CD14-positive monocyte (primary cell): Measurements from ENCODE around the gene SLC5A12. TPM values are rescaled to one million over a fixed set of nuclear protein-coding genes. Genes with fewer than 3 reads are reported as not detected.

Experiments used
- DNase-seq, 3 donors: peaks; one replicate each; pipeline ENCODE4 v3.0.0-alpha.2; 2011 to 2022
- H2AFZ ChIP-seq: 2 replicates; pipeline ENCODE4 v1.6.0; 2012; ENCODE audit warnings: mild to moderate bottlenecking, low read depth, low read length, inconsistent platforms; ENCODE audit not compliant: insufficient read depth, poor library complexity, severe bottlenecking
- H3K27ac ChIP-seq, 2 donors: 1 replicate in 1 of 2; 2 replicates in 1 of 2; pipeline ENCODE4 v1.5.1; 2012 to 2013; ENCODE audit warnings: low read length in 2 of 2, control low read depth in 1 of 2, inconsistent platforms in 1 of 2, low read depth in 1 of 2, mild to moderate bottlenecking in 1 of 2
- H3K27me3 ChIP-seq, 2 donors: one replicate each; pipeline versions ENCODE4 v1.6.0 to v1.6.1; 2011 to 2013; ENCODE audit warnings: low read length in 2 of 2; ENCODE audit not compliant: control insufficient read depth in 2 of 2, insufficient read depth in 2 of 2
- H3K36me3 ChIP-seq, 2 donors: replicated peaks in 1 of 2; 1 replicate in 1 of 2; 2 replicates in 1 of 2; pipeline versions ENCODE4 v1.5.1 to v1.6.1; 2012 to 2013; ENCODE audit warnings: low read length in 2 of 2, control low read depth in 1 of 2, inconsistent platforms in 1 of 2, mild to moderate bottlenecking in 1 of 2; ENCODE audit not compliant: insufficient read depth in 2 of 2, control insufficient read depth in 1 of 2
- H3K4me1 ChIP-seq, 2 donors: 1 replicate in 1 of 2; 2 replicates in 1 of 2; pipeline versions ENCODE4 v1.5.1 to v1.6.1; 2012 to 2013; ENCODE audit warnings: low read length in 2 of 2, control low read depth in 1 of 2, inconsistent platforms in 1 of 2, mild to moderate bottlenecking in 1 of 2, moderate library complexity in 1 of 2; ENCODE audit not compliant: insufficient read depth in 2 of 2, control insufficient read depth in 1 of 2
- H3K4me2 ChIP-seq: replicated peaks from 2 replicates; pipeline ENCODE3; 2012; ENCODE audit warnings: low read length, moderate library complexity, mild to moderate bottlenecking; ENCODE audit not compliant: poor library complexity, severe bottlenecking; ENCODE audit errors: extremely low read depth
- H3K4me3 ChIP-seq, 3 experiments: fragments of 200-600 bp in 1 of 3; sonication (generic) in 1 of 3; replicated peaks in 1 of 3; 1 replicate in 2 of 3; 2 replicates in 1 of 3; pipeline ENCODE4 v1.5.1; 2011 to 2013; ENCODE audit warnings: low read length in 3 of 3, mild to moderate bottlenecking in 3 of 3, control low read depth in 2 of 3, low read depth in 2 of 3, inconsistent platforms in 1 of 3, moderate library complexity in 1 of 3
- H3K79me2 ChIP-seq: 2 replicates; pipeline ENCODE4 v1.6.0; 2012; ENCODE audit warnings: mild to moderate bottlenecking, control low read depth, inconsistent platforms, low read length, moderate library complexity; ENCODE audit not compliant: insufficient read depth
- H3K9ac ChIP-seq: 2 replicates; pipeline ENCODE4 v1.6.0; 2017; ENCODE audit warnings: low read length, mild to moderate bottlenecking; ENCODE audit not compliant: insufficient read depth, poor library complexity, severe bottlenecking
- H3K9me3 ChIP-seq, 2 donors: replicated peaks in 1 of 2; 1 replicate in 1 of 2; 2 replicates in 1 of 2; pipeline versions ENCODE4 v1.5.1 to v1.6.1; 2012 to 2013; ENCODE audit warnings: low read length in 2 of 2, control low read depth in 1 of 2; ENCODE audit not compliant: control insufficient read depth in 1 of 2, insufficient read depth in 1 of 2
- H4K20me1 ChIP-seq: 2 replicates; pipeline ENCODE4 v1.6.0; 2012; ENCODE audit warnings: mild to moderate bottlenecking, low read length, control low read depth, moderate library complexity; ENCODE audit not compliant: insufficient read depth
- H3K27ac Mint-ChIP-seq, 7 donors: one replicate each; pipeline ENCODE4 v1.8.0; 2020; ENCODE audit warnings: mild to moderate bottlenecking in 7 of 7, mixed read lengths in 7 of 7, moderate library complexity in 6 of 7, inconsistent platforms in 2 of 7
- H3K27me3 Mint-ChIP-seq, 3 donors: one replicate each; pipeline ENCODE4 v1.8.0; 2021 to 2022; ENCODE audit warnings: low read depth in 3 of 3, mild to moderate bottlenecking in 3 of 3, mixed read lengths in 3 of 3, moderate library complexity in 3 of 3, inconsistent platforms in 1 of 3
- H3K36me3 Mint-ChIP-seq, 2 donors: one replicate each; pipeline ENCODE4 v1.8.0; 2020; ENCODE audit warnings: mixed read lengths in 2 of 2, inconsistent platforms in 1 of 2, mild to moderate bottlenecking in 1 of 2
- H3K4me1 Mint-ChIP-seq: one replicate; pipeline ENCODE4 v1.8.0; 2020; ENCODE audit warnings: mild to moderate bottlenecking, mixed read lengths
- H3K4me3 Mint-ChIP-seq, 2 donors: one replicate each; pipeline ENCODE4 v1.8.0; 2020; ENCODE audit warnings: mild to moderate bottlenecking in 2 of 2, mixed read lengths in 2 of 2, moderate library complexity in 1 of 2
- H3K9me3 Mint-ChIP-seq, 7 donors: one replicate each; pipeline ENCODE4 v1.8.0; 2020 to 2022; ENCODE audit warnings: mixed read lengths in 7 of 7, mild to moderate bottlenecking in 6 of 7, moderate library complexity in 6 of 7, inconsistent platforms in 2 of 7
- WGBS: methylation state at CpG from one replicate; pipeline ENCODE4 v1.1.5; 2013; ENCODE audit warnings: missing lambda C conversion rate; ENCODE audit not compliant: insufficient coverage; 5-methylcytosine and 5-hydroxymethylcytosine counted together
- intact Hi-C, 2 donors: fragments of 100-400 bp; cut with micrococcal nuclease; formaldehyde crosslinking; loops; one replicate each; pipeline versions ENCODE4 v1.15.0 to v1.15.1; 2023
- polyA plus RNA-seq, 3 donors: library from polyadenylated mRNA; depleted of rRNA in 1 of 3; unstranded in 2 of 3; stranded (reverse) in 1 of 3; fragments of 300-500 nt in 2 of 3; fragments of >200 nt in 1 of 3; fragmentation: Illumina TruSeq in 2 of 3; gene quantifications; 1 replicate in 2 of 3; 2 replicates in 1 of 3; pipeline ENCODE4 v1.2.3, GENCODE V29; 2012 to 2021
- TF ChIP-seq, protein P1 (sequence below): fragments of 200-600 bp; IDR thresholded peaks from one replicate; pipeline ENCODE4 v1.8.0; 2022; ENCODE audit warnings: antibody characterized with exemption, mild to moderate bottlenecking

SLC5A12 gene
- polyA plus RNA-seq, 3 donors = not detected

DNA sequence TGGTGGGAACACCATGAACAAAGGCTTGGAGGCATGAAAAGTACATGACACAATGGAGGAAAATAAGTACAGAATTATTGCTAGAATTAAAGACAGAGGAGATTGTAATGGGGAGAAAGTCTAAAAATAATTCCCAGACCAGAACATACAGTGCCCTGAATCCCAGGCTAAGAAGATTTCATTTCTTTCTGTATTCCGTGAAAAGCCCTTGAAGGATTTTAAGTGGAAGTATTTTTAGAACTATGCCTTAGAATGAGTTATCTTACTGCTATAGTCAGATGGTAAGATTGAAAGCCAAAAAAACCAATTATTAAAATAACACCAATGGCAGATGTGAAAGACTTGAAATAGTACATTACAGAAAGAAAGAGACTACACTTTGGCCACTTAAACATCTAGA is 36.1 kb upstream of the SLC5A12 start:
- H3K4me2 ChIP-seq = no peak overlapping the region
- H4K20me1 ChIP-seq = no peaks in the 10 kb centered on the region
- H3K79me2 ChIP-seq = no peaks in the 10 kb centered on the region
- H3K36me3 Mint-ChIP-seq = no peaks in the 10 kb centered on the region
- H3K36me3 ChIP-seq = no peaks in the 10 kb centered on the region
- no peak overlapping the region for H2AFZ ChIP-seq
- no peak overlapping the region for H3K9ac ChIP-seq
- no peaks in the 10 kb centered on the region for H3K27me3 ChIP-seq
- H3K4me3 ChIP-seq = no peak overlapping the region
- no peaks in the 10 kb centered on the region for H3K9me3 ChIP-seq
- no peaks in the 10 kb centered on the region for H3K4me1 Mint-ChIP-seq
- no peak overlapping the region for H3K4me3 Mint-ChIP-seq
- peaks cover 0 to 3% (median 0%) of the 10 kb centered on the region in 7 donors for H3K9me3 Mint-ChIP-seq
- TF ChIP-seq, protein P1, sequence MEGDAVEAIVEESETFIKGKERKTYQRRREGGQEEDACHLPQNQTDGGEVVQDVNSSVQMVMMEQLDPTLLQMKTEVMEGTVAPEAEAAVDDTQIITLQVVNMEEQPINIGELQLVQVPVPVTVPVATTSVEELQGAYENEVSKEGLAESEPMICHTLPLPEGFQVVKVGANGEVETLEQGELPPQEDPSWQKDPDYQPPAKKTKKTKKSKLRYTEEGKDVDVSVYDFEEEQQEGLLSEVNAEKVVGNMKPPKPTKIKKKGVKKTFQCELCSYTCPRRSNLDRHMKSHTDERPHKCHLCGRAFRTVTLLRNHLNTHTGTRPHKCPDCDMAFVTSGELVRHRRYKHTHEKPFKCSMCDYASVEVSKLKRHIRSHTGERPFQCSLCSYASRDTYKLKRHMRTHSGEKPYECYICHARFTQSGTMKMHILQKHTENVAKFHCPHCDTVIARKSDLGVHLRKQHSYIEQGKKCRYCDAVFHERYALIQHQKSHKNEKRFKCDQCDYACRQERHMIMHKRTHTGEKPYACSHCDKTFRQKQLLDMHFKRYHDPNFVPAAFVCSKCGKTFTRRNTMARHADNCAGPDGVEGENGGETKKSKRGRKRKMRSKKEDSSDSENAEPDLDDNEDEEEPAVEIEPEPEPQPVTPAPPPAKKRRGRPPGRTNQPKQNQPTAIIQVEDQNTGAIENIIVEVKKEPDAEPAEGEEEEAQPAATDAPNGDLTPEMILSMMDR = no peak
- no peak overlapping the region for H3K27ac Mint-ChIP-seq
- H3K27ac ChIP-seq = no peak overlapping the region
- intact Hi-C loops = no loop called here
- no peak for DNase-seq
- H3K4me1 ChIP-seq = no peaks in the 10 kb centered on the region
- WGBS = no CpG with 5 or more reads among the region's 1 CpG
- peaks cover 0 to 2% (median 0%) of the 10 kb centered on the region in 3 donors for H3K27me3 Mint-ChIP-seq

DNA sequence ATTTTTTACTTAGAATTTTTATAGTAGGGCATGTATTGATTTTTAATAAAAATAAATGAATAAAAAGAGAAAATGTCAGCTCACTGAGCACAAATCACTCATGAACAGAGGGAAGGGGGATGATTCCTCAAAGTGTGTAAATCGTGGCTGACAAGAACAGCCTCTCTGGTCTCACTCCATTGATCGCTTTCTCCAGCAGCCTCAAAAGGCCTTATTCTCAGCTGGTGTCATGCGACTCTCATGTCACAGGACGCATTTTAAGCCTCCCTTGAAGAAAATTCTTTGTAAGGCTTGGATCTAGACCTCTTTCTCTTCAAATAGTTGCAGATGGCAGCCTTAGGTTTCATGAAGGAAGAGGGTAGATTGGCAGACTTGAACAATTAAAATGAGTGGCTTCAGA is 33.9 kb upstream of the SLC5A12 start:
- intact Hi-C loops = no loop called here
- Histone ChIP-seq H2AFZ (no peak overlapping the region), H3K79me2 (no peaks in the 10 kb centered on the region), H3K4me1 (no peaks in the 10 kb centered on the region), H3K36me3 (no peaks in the 10 kb centered on the region), H3K4me3 (no peak overlapping the region), H3K4me2 (no peak overlapping the region), H4K20me1 (no peaks in the 10 kb centered on the region), H3K9ac (no peak overlapping the region), H3K27me3 (no peaks in the 10 kb centered on the region), H3K27ac (no peak overlapping the region), H3K9me3 (no peaks in the 10 kb centered on the region)
- Mint-ChIP-seq H3K4me3 (no peak overlapping the region), H3K27me3 (peaks cover 0 to 4% (median 1%) of the 10 kb centered on the region in 3 donors), H3K27ac (no peak overlapping the region), H3K36me3 (no peaks in the 10 kb centered on the region), H3K9me3 (peaks cover 0 to 3% (median 0%) of the 10 kb centered on the region in 7 donors), H3K4me1 (no peaks in the 10 kb centered on the region)
- no CpG with 5 or more reads among the region's 4 CpGs for WGBS
- no peak for DNase-seq
- TF ChIP-seq, protein P1 = no peak
